B cell (primary cell): Measurements from ENCODE around the gene ANKRD9. TPM values are rescaled to one million over a fixed set of nuclear protein-coding genes. Genes with fewer than 3 reads are reported as not detected.
A peak's percentile ranks its signal among the peaks of the same experiment; 100 is the strongest.

Source experiments
- ATAC-seq: fragments of 200-7000 bp; cut with Tn5 transposase; one replicate; pipeline ENCODE4 v1.10.0; 2021; ENCODE audit warnings: low read depth, mild to moderate bottlenecking, moderate number of reproducible peaks, moderate library complexity
- CTCF ChIA-PET: fragments of 350-600 bp; sonication (Branson Sonifier 250); formaldehyde crosslinking; loops from one replicate; lab custom pipeline; 2021; ENCODE audit warnings: antibody characterized with exemption, inconsistent platforms; lab: Charles Lee
- POLR2A ChIA-PET: fragments of 350-600 bp; sonication (Branson Sonifier 250); formaldehyde crosslinking; loops from one replicate; lab custom pipeline; 2021; ENCODE audit warnings: antibody characterized with exemption; lab: Charles Lee
- DNase-seq: peaks from one replicate; pipeline ENCODE4 v3.0.0; 2013
- H2AFZ ChIP-seq: 2 replicates; pipeline ENCODE4 v1.6.1; 2012; ENCODE audit warnings: mild to moderate bottlenecking, low read depth, low read length; ENCODE audit not compliant: insufficient read depth, poor library complexity, severe bottlenecking
- H3K27ac ChIP-seq, 2 donors: 1 replicate in 1 of 2; 2 replicates in 1 of 2; pipeline ENCODE4 v1.5.1; 2012 to 2013; ENCODE audit warnings: low read length in 2 of 2, mild to moderate bottlenecking in 2 of 2, moderate library complexity in 1 of 2
- H3K27me3 ChIP-seq, 4 experiments: fragments of 200-600 bp in 1 of 4; sonication (generic) in 1 of 4; replicated peaks in 1 of 4; 1 replicate in 2 of 4; 2 replicates in 2 of 4; pipeline versions ENCODE4 v1.6.1 to v1.7.0; 2013 to 2016; ENCODE audit warnings: low read length in 3 of 4, mild to moderate bottlenecking in 2 of 4, mixed read lengths in 1 of 4, moderate library complexity in 1 of 4; ENCODE audit not compliant: insufficient read depth in 4 of 4, control insufficient read depth in 3 of 4; ENCODE audit errors: control extremely low read depth in 1 of 4
- H3K36me3 ChIP-seq, 2 experiments: replicated peaks in 1 of 2; 1 replicate in 1 of 2; 2 replicates in 1 of 2; pipeline versions ENCODE4 v1.6.1 to v1.7.1; 2013; ENCODE audit warnings: low read length in 1 of 2; ENCODE audit not compliant: insufficient read depth in 2 of 2, control insufficient read depth in 1 of 2; ENCODE audit errors: control extremely low read depth in 1 of 2, extremely low read depth in 1 of 2
- H3K4me1 ChIP-seq, 2 donors: fragments of 200-600 bp in 1 of 2; sonication (generic) in 1 of 2; 1 replicate in 1 of 2; 2 replicates in 1 of 2; pipeline versions ENCODE4 v1.5.1 to v1.6.1; 2013 to 2017; ENCODE audit warnings: low read length in 2 of 2; ENCODE audit not compliant: control insufficient read depth in 2 of 2, insufficient read depth in 2 of 2
- H3K4me2 ChIP-seq: replicated peaks from 2 replicates; pipeline ENCODE3; 2012; ENCODE audit warnings: mild to moderate bottlenecking, low read depth, low read length; ENCODE audit not compliant: poor library complexity, severe bottlenecking
- H3K4me3 ChIP-seq, 5 experiments: fragments of 200-600 bp in 1 of 5; sonication (generic) in 1 of 5; 1 replicate in 3 of 5; 2 replicates in 2 of 5; pipeline versions ENCODE4 v1.5.1 to v1.7.0; 2011 to 2016; ENCODE audit warnings: low read length in 4 of 5, mild to moderate bottlenecking in 4 of 5, low read depth in 2 of 5, control low read depth in 1 of 5, moderate library complexity in 1 of 5; ENCODE audit not compliant: insufficient read depth in 1 of 5; ENCODE audit errors: control extremely low read depth in 1 of 5, extremely low read depth in 1 of 5
- H3K79me2 ChIP-seq: fragments of 200-600 bp; sonication (generic); one replicate; pipeline ENCODE4 v1.6.0; 2016; ENCODE audit warnings: low read length; ENCODE audit not compliant: control insufficient read depth, insufficient read depth
- H3K9ac ChIP-seq: fragments of 200-600 bp; sonication (generic); 2 replicates; pipeline ENCODE4 v1.6.1; 2017; ENCODE audit warnings: mild to moderate bottlenecking, low read length, moderate library complexity
- H3K9me3 ChIP-seq, 3 donors: one replicate each; pipeline versions ENCODE4 v1.6.1 to v1.7.1; 2013; ENCODE audit warnings: low read length in 2 of 3; ENCODE audit not compliant: control insufficient read depth in 2 of 3, insufficient read depth in 1 of 3; ENCODE audit errors: control extremely low read depth in 1 of 3
- H4K20me1 ChIP-seq: 2 replicates; pipeline ENCODE4 v1.6.0; 2012; ENCODE audit warnings: mild to moderate bottlenecking, low read length; ENCODE audit not compliant: insufficient read depth, control insufficient read depth, poor library complexity, severe bottlenecking
- H3K27ac Mint-ChIP-seq: one replicate; pipeline ENCODE4 v1.8.0; 2021; ENCODE audit warnings: mixed read lengths
- H3K27me3 Mint-ChIP-seq: one replicate; pipeline ENCODE4 v1.8.0; 2021; ENCODE audit warnings: mixed read lengths
- H3K4me1 Mint-ChIP-seq: one replicate; pipeline ENCODE4 v1.8.0; 2021; ENCODE audit warnings: mixed read lengths
- H3K4me3 Mint-ChIP-seq: one replicate; pipeline ENCODE4 v1.8.0; 2021; ENCODE audit warnings: mixed read lengths
- H3K9me3 Mint-ChIP-seq: one replicate; pipeline ENCODE4 v1.8.0; 2022; ENCODE audit warnings: mixed read lengths; ENCODE audit not compliant: insufficient read depth
- CTCF ChIP-seq: fragments of 200-600 bp; IDR thresholded peaks from one replicate; pipeline ENCODE4 v1.8.0; 2022; ENCODE audit warnings: antibody characterized with exemption, mild to moderate bottlenecking
- EZH2 ChIP-seq: IDR thresholded peaks from 2 replicates; pipeline ENCODE4 v1.6.1; 2012; ENCODE audit warnings: borderline replicate concordance, low read depth, mild to moderate bottlenecking, moderate library complexity, low read length; ENCODE audit not compliant: insufficient read depth, poor library complexity, severe bottlenecking
- WGBS: methylation state at CpG from one replicate; pipeline ENCODE4 v1.1.5; 2013; ENCODE audit warnings: missing lambda C conversion rate; ENCODE audit not compliant: insufficient coverage; 5-methylcytosine and 5-hydroxymethylcytosine counted together
- intact Hi-C: fragments of 100-400 bp; cut with micrococcal nuclease; formaldehyde crosslinking; loops from one replicate; pipeline ENCODE4 v1.10.0; 2022
- polyA plus RNA-seq: library from polyadenylated mRNA; depleted of rRNA; stranded (reverse); fragments of >200 nt; gene quantifications from 2 replicates; pipeline ENCODE4 v1.2.3, GENCODE V29; 2012
- total RNA-seq, 2 donors: library from RNA; stranded (reverse); fragments of 120-200 nt in 1 of 2; gene quantifications; 1 replicate in 1 of 2; 2 replicates in 1 of 2; pipeline versions ENCODE4 v1.2.3 to v1.2.4, GENCODE V29; 2013 to 2022

The ANKRD9 gene
- total and polyA plus RNA-seq, 2 donors (not counting 1 experiment from before 2014, with no cell fraction given): 1.4 to 1.5 TPM

- Histone ChIP-seq H3K27me3 (no peaks in the 10 kb centered on the region), H3K79me2 (no peaks in the 10 kb centered on the region), H3K4me3 (no peak overlapping the region), H3K4me2 (no peak overlapping the region), H3K36me3 (no peaks in the 10 kb centered on the region), H3K9ac (no peak overlapping the region), H2AFZ (no peak overlapping the region), H3K27ac (no peak overlapping the region), H4K20me1 (no peaks in the 10 kb centered on the region), H3K4me1 (peaks cover 15 to 17% of the 10 kb centered on the region in 2 donors), H3K9me3 (peaks cover 0 to 12% (median 0%) of the 10 kb centered on the region in 3 donors)
- Mint-ChIP-seq H3K27me3 (no peaks in the 10 kb centered on the region), H3K4me1 (peaks cover 12% of the 10 kb centered on the region), H3K27ac (no peak overlapping the region), H3K4me3 (peak overlapping the region; percentile 49), H3K9me3 (no peaks in the 10 kb centered on the region)
- no peak for TF ChIP-seq EZH2
- TF ChIP-seq CTCF: no peak
- CTCF ChIA-PET: no interaction called here
- intact Hi-C loops: loop anchor here (5.0 kb wide), 1 partner anchor 144 kb away; the partner anchor contains the start of genes CINP and TECPR2
- DNase-seq: no peak
- POLR2A ChIA-PET: no interaction called here
- no peak for ATAC-seq
- WGBS: 94% methylated on average over 11 of the region's 11 CpGs
Measured at GRCh38 chr14:102506626-102506925, 3.0 kb downstream of the ANKRD9 start.

- TF ChIP-seq EZH2: no peak
- POLR2A ChIA-PET: no interaction called here
- Histone ChIP-seq H3K9ac (no peak overlapping the region), H3K4me2 (no peak overlapping the region), H3K36me3 (no peaks in the 10 kb centered on the region), H3K27ac (no peak overlapping the region), H3K4me3 (no peak overlapping the region), H3K4me1 (peaks cover 10 to 11% of the 10 kb centered on the region in 2 donors), H3K9me3 (peaks cover 0 to 12% (median 0%) of the 10 kb centered on the region in 3 donors), H4K20me1 (no peaks in the 10 kb centered on the region), H2AFZ (no peak overlapping the region), H3K79me2 (no peaks in the 10 kb centered on the region), H3K27me3 (no peaks in the 10 kb centered on the region)
- Mint-ChIP-seq H3K27me3 (no peaks in the 10 kb centered on the region), H3K4me3 (no peak overlapping the region), H3K9me3 (no peaks in the 10 kb centered on the region), H3K4me1 (peaks cover 9% of the 10 kb centered on the region), H3K27ac (no peak overlapping the region)
- ATAC-seq (no peak), DNase-seq (no peak)
- intact Hi-C loops: loop anchor here (5.0 kb wide), 1 partner anchor 144 kb away; the partner anchor contains the start of genes CINP and TECPR2
- WGBS: 96% methylated on average over 19 of the region's 19 CpGs
- CTCF ChIA-PET: no interaction called here
Measured at GRCh38 chr14:102505775-102506625, 3.6 kb downstream of the ANKRD9 start.
